ENCODE results near the gene CBX5. TPM values are rescaled to one million over a fixed set of nuclear protein-coding genes. Genes with fewer than 3 reads are reported as not detected.

The CBX5 gene
- total and polyA plus RNA-seq, 9 of the 15 experiments (the other 6 are each of a cell fraction or from before 2014, with no cell fraction given) = 32.6 to 102 (median 59.2) TPM

DNA sequence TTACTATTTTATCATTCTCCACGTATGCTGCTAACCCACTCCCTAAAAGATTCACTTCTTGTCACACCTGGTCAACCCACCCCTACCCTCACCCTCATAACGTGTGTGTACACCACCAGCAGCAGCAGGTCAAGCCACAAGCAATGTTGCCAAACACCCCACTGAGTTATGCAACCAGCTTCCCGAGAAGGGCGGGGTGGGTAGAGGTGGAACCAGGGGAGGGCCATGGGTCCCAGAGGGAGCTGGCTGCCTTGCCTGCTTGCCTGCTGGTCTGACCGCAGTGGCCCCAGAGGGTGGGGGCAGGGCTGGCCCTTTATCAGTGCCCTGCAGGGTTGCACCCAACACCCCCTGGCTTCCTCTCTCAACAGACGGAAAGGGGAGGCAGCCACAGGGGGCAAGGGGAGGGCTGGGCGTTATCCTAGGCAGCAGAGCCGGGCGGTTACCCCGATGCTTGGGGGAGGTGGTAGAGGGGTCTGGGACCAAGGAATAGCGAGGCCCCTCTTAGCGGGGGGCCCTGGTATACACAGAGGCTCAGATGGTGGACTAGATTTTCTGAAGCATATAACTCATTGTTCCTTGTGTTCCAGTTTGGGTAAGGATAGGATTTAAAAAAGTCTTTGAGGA, 24.4 kb upstream of the CBX5 start (continued):
- TF ChIP-seq ZNF764 (CRISPR knock-in tag; IDR thresholded peaks at IDR 0.05; ENCODE audit: low read depth) (no peak), MEIS2 (IDR thresholded peaks at IDR 0.05; ENCODE audit: partially characterized antibody) (no peak), ZNF311 (CRISPR knock-in tag; IDR thresholded peaks at IDR 0.05) (peak; percentile 88), JUNB (CRISPR knock-in tag; conservative IDR thresholded peaks at IDR 0.05) (no peak), CBX5 (IDR thresholded peaks at IDR 0.05; ENCODE audit: borderline replicate concordance, low read depth) (peak; percentile 62), POLR2H (tag; IDR thresholded peaks at IDR 0.05; ENCODE audit: low read depth) (no peak), POLR2B (IDR thresholded peaks at IDR 0.05; ENCODE audit: low read depth, partially characterized antibody) (no peak), E2F8 (IDR thresholded peaks at IDR 0.05; ENCODE audit: low read depth, partially characterized antibody) (peak; percentile 56), GABPB2 (CRISPR knock-in tag; conservative IDR thresholded peaks at IDR 0.05) (no peak), ZNF644 (tag; IDR thresholded peaks at IDR 0.05; ENCODE audit: low read depth) (peak; percentile 76; the same call in 1 of the 2 replicates), HNRNPL (IDR thresholded peaks at IDR 0.05; ENCODE audit: low read depth, low read length) (peak; percentile 88), TEAD1 (CRISPR knock-in tag; IDR thresholded peaks at IDR 0.05) (peak; percentile 78 to 82), EWSR1 (IDR thresholded peaks at IDR 0.05; ENCODE audit: borderline replicate concordance, low read depth, partially characterized antibody) (no peak), ESRRB (CRISPR knock-in tag; IDR thresholded peaks at IDR 0.05; ENCODE audit: borderline replicate concordance) (no peak), RBM14 (IDR thresholded peaks at IDR 0.05; ENCODE audit: borderline replicate concordance, insufficient read depth, low read depth, low read length) (no peak), FOXA3 (CRISPR knock-in tag; conservative IDR thresholded peaks at IDR 0.05 in 1 of 2, IDR thresholded peaks at IDR 0.05 in 1 of 2) (no peak; a peak in 1 of 4 replicates), ZNF699 (CRISPR knock-in tag; IDR thresholded peaks at IDR 0.05; ENCODE audit: insufficient replicate concordance) (no peak), PATZ1 (CRISPR knock-in tag; IDR thresholded peaks at IDR 0.05; ENCODE audit: borderline replicate concordance) (peak; percentile 79; the same call in 1 of the 2 replicates)
- TF ChIP-seq, protein P1, sequence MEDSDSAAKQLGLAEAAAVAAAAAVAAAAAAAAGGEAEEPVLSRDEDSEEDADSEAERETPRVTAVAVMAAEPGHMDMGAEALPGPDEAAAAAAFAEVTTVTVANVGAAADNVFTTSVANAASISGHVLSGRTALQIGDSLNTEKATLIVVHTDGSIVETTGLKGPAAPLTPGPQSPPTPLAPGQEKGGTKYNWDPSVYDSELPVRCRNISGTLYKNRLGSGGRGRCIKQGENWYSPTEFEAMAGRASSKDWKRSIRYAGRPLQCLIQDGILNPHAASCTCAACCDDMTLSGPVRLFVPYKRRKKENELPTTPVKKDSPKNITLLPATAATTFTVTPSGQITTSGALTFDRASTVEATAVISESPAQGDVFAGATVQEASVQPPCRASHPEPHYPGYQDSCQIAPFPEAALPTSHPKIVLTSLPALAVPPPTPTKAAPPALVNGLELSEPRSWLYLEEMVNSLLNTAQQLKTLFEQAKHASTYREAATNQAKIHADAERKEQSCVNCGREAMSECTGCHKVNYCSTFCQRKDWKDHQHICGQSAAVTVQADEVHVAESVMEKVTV (CRISPR knock-in tag; IDR thresholded peaks at IDR 0.05) = no peak
- TF ChIP-seq, protein P2, sequence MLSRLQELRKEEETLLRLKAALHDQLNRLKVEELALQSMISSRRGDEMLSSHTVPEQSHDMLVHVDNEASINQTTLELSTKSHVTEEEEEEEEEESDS (CRISPR knock-in tag; IDR thresholded peaks at IDR 0.05) = no peak
